Activated CD8-positive, alpha-beta memory T cell treated with anti-CD3 and anti-CD28 coated beads, Interleukin-2, amount 50 U/mL, for 24 hours (primary cell): ENCODE measurements around the gene ADNP2.

Experiments
- DNase-seq: peaks from one replicate; pipeline ENCODE4 v3.0.0-alpha.2; 2020; ENCODE audit errors: extremely low read depth

ADNP2 gene

GRCh38 chr18:80188643-80189530, 79.8 kb downstream of the ADNP2 start:
- DNase-seq, result no peak

GRCh38 chr18:80189531-80189865, 80.4 kb downstream of the ADNP2 start:
- no peak for DNase-seq
